CD1c-positive myeloid dendritic cell (primary cell): ENCODE data around the gene TMEM255B.

Source experiments
- DNase-seq: peaks from one replicate; pipeline ENCODE4 v3.0.0-alpha.2; 2016; ENCODE audit errors: extremely low spot score

Gene TMEM255B

GRCh38 chr13:113862191-113862930 lies 103.3 kb downstream of the TMEM255B start:
- DNase-seq: no peak

GRCh38 chr13:113862931-113863523 lies 104.0 kb downstream of the TMEM255B start:
- DNase-seq: peak; percentile 93

- DNase-seq: peak; percentile 42
These were observed 104.7 kb downstream of the TMEM255B start, which contains the start of gene GAS6 for GRCh38 chr13:113863524-113864272. Gene GAS6 (minus strand): TSS chr13:113864076. CDS start chr13:113863920, 156 bp downstream.

GRCh38 chr13:113864273-113864890 lies 105.4 kb downstream of the TMEM255B start:
- no peak for DNase-seq

GRCh38 chr13:113865427-113865826 lies 106.4 kb downstream of the TMEM255B start:
- DNase-seq: no peak
